K562 (cell line): Measurements from ENCODE around the gene ABHD16A. TPM values are rescaled to one million over a fixed set of nuclear protein-coding genes. Genes with fewer than 3 reads are reported as not detected.

Source experiments
- CBX1 ChIP-seq: sonication (generic); IDR thresholded peaks from 2 replicates; pipeline ENCODE4 v1.6.1; 2016; ENCODE audit warnings: antibody characterized with exemption, low read depth, mild to moderate bottlenecking
- ELK3 ChIP-seq: fragments of 450-650 bp; formaldehyde crosslinking; IDR thresholded peaks from 2 replicates; pipeline ENCODE4 v1.4.0; 2020; ENCODE audit warnings: mild to moderate bottlenecking
- ETV5 ChIP-seq: sonication (generic); formaldehyde crosslinking; IDR thresholded peaks from 2 replicates; pipeline ENCODE4 v1.4.0; 2020; ENCODE audit warnings: low read depth, mild to moderate bottlenecking, missing genetic modification reagents
- HDAC1 ChIP-seq, 2 experiments: fragments of 450-650 bp; IDR thresholded peaks; 2 replicates each; pipeline ENCODE4 v1.6.1; 2016 to 2017; ENCODE audit warnings: inconsistent platforms in 1 of 2, mild to moderate bottlenecking in 1 of 2, moderate library complexity in 1 of 2
- HMBOX1 ChIP-seq: sonication (generic); IDR thresholded peaks from 2 replicates; pipeline ENCODE4 v1.6.1; 2016
- IFI16 ChIP-seq: fragments of 250-450 bp; sonication (Bioruptor Pico); IDR thresholded peaks from 2 replicates; pipeline ENCODE4 v2.1.2; 2022; ENCODE audit warnings: mild to moderate bottlenecking, inconsistent platforms
- KDM2B ChIP-seq: fragments of 250-450 bp; sonication (Bioruptor Pico); IDR thresholded peaks from 2 replicates; pipeline ENCODE4 v1.8.0; 2021; ENCODE audit warnings: mild to moderate bottlenecking, moderate library complexity
- KLF13 ChIP-seq: fragments of 450-650 bp; IDR thresholded peaks from 2 replicates; pipeline ENCODE4 v1.6.1; 2016; ENCODE audit warnings: missing genetic modification characterization, low read depth, mild to moderate bottlenecking, missing compliant biosample characterization, moderate library complexity, borderline replicate concordance
- MAFK ChIP-seq: IDR thresholded peaks from 2 replicates; pipeline ENCODE4 v1.6.1; 2011; ENCODE audit warnings: low read length, improper control_type of control experiment
- MEF2A ChIP-seq: IDR thresholded peaks from 2 replicates; pipeline ENCODE4 v1.6.1; 2011; ENCODE audit warnings: low read depth, mild to moderate bottlenecking, low read length, moderate library complexity; ENCODE audit not compliant: control insufficient read depth
- MEIS2 ChIP-seq: fragments of 450-650 bp; IDR thresholded peaks from 2 replicates; pipeline ENCODE4 v1.6.1; 2014; ENCODE audit warnings: mild to moderate bottlenecking; ENCODE audit not compliant: partially characterized antibody
- NEUROD1 ChIP-seq: fragments of 150-350 bp; IDR thresholded peaks from 2 replicates; pipeline ENCODE4 v1.6.1; 2014; ENCODE audit warnings: borderline replicate concordance, low read length, low read depth; ENCODE audit not compliant: partially characterized antibody
- NFYB ChIP-seq: IDR thresholded peaks from 2 replicates; pipeline ENCODE4 v1.6.1; 2011; ENCODE audit warnings: mild to moderate bottlenecking, moderate library complexity; ENCODE audit not compliant: insufficient read length; ENCODE audit errors: extremely low read depth
- NUFIP1 ChIP-seq: fragments of 450-650 bp; IDR thresholded peaks from 2 replicates; pipeline ENCODE4 v1.6.1; 2018; ENCODE audit not compliant: partially characterized antibody
- PCBP1 ChIP-seq: fragments of 200-400 bp; formaldehyde crosslinking; IDR thresholded peaks from 2 replicates; pipeline ENCODE4 v1.6.1; 2018; ENCODE audit warnings: mild to moderate bottlenecking, low read depth, low read length; ENCODE audit not compliant: poor library complexity, severe bottlenecking
- POLR2AphosphoS2 ChIP-seq: IDR thresholded peaks from 2 replicates; pipeline ENCODE4 v1.6.1; 2012; ENCODE audit warnings: low read length, improper control_type of control experiment
- RBM25 ChIP-seq: fragments of 200-400 bp; formaldehyde crosslinking; IDR thresholded peaks from 2 replicates; pipeline ENCODE4 v1.6.1; 2018; ENCODE audit warnings: low read length, low read depth, moderate library complexity; ENCODE audit not compliant: severe bottlenecking
- ZFP91 ChIP-seq: sonication (generic); formaldehyde crosslinking; IDR thresholded peaks from 2 replicates; pipeline ENCODE4 v1.8.0; 2022; ENCODE audit warnings: mild to moderate bottlenecking, missing genetic modification reagents
- ZNF133 ChIP-seq: fragments of 250-450 bp; sonication (Bioruptor Pico); IDR thresholded peaks from 2 replicates; pipeline ENCODE4 v1.4.0; 2020; ENCODE audit warnings: mild to moderate bottlenecking
- ZNF146 ChIP-seq: IDR thresholded peaks from one replicate; pipeline ENCODE4 v1.6.1; 2018; ENCODE audit warnings: missing compliant biosample characterization; ENCODE audit not compliant: unreplicated experiment
- ZNF239 ChIP-seq: fragments of 250-450 bp; sonication (Bioruptor Pico); IDR thresholded peaks from 2 replicates; pipeline ENCODE4 v1.4.0; 2020; ENCODE audit warnings: mild to moderate bottlenecking
- ZNF274 ChIP-seq: IDR thresholded peaks from 2 replicates; pipeline ENCODE4 v1.6.1; 2011; ENCODE audit warnings: low read depth, mild to moderate bottlenecking, low read length, moderate library complexity, borderline replicate concordance
- ZNF57 ChIP-seq: fragments of 450-650 bp; formaldehyde crosslinking; IDR thresholded peaks from 2 replicates; pipeline ENCODE4 v1.4.0; 2020; ENCODE audit warnings: mild to moderate bottlenecking, moderate library complexity
- ZNF75A ChIP-seq: fragments of 450-650 bp; formaldehyde crosslinking; IDR thresholded peaks from 2 replicates; pipeline ENCODE4 v1.4.0; 2020; ENCODE audit warnings: mild to moderate bottlenecking
- ZNF766 ChIP-seq: fragments of 200-800 bp; sonication (Bioruptor generic); conservative IDR thresholded peaks from 2 replicates; pipeline ENCODE4 v1.6.1; 2016; ENCODE audit warnings: missing genetic modification characterization, missing compliant biosample characterization
- ZNF77 ChIP-seq: fragments of 250-450 bp; sonication (Bioruptor Pico); IDR thresholded peaks from 2 replicates; pipeline ENCODE4 v1.5.0; 2020
- polyA plus RNA-seq, 8 experiments: library from polyadenylated mRNA; depleted of rRNA in 4 of 8; stranded (reverse) in 5 of 8; unstranded in 3 of 8; fragments of >200 nt; fragmentation: Nextera tagmentation in 2 of 8; fragmentation: Illumina TruSeq in 1 of 8; extraction: Ambion mirVana in 2 of 8; extraction: Trizol in 1 of 8; gene quantifications; 2 replicates each; pipeline versions ENCODE4 v1.2.1 to v1.2.3, GENCODE V29; 2011 to 2014; ENCODE audit warnings: inconsistent platforms in 1 of 8, missing spikeins in 1 of 8
- total RNA-seq, 7 experiments: library from RNA; depleted of rRNA in 6 of 7; stranded (reverse); fragments of >200 nt in 6 of 7; fragmentation: Illumina TruSeq in 2 of 7; extraction: Trizol in 2 of 7; gene quantifications; 2 replicates each; pipeline versions ENCODE4 v1.2.1 to v1.2.3, GENCODE V29; 2011 to 2021; ENCODE audit warnings: low replicate concordance in 1 of 7

ABHD16A gene
- total and polyA plus RNA-seq, 9 of the 15 experiments (the other 6 are each of a cell fraction or from before 2014, with no cell fraction given): 25.8 to 120 (median 81.6) TPM

GRCh38 chr6:31725502-31726350 is 22.6 kb upstream of the ABHD16A start (continued):
- no peak for TF ChIP-seq IFI16
- TF ChIP-seq MEF2A: no peak
- TF ChIP-seq POLR2AphosphoS2: no peak
- TF ChIP-seq NUFIP1: peak; percentile 74
- peak; percentile 44; the same call in 1 of the 2 replicates for TF ChIP-seq HMBOX1
- TF ChIP-seq ZNF274: no peak
- peak; percentile 68; the same call in 1 of the 2 replicates for TF ChIP-seq ELK3 (CRISPR knock-in tag)
- no peak for TF ChIP-seq ZNF146 (CRISPR knock-in tag)
- TF ChIP-seq ZNF77 (CRISPR knock-in tag): no peak
- TF ChIP-seq ZNF766 (CRISPR knock-in tag): no peak
- TF ChIP-seq ZNF57 (CRISPR knock-in tag): peak; percentile 82; the same call in 1 of the 2 replicates
- no peak for TF ChIP-seq KLF13 (tag)
- TF ChIP-seq MAFK: no peak
- peak in 1 of 2 experiments; percentile 91; a peak in 2 of 4 replicates for TF ChIP-seq HDAC1 (IDR thresholded peaks at IDR 0.05)
- no peak for TF ChIP-seq NEUROD1
- no peak for TF ChIP-seq RBM25
- no peak for TF ChIP-seq CBX1
- TF ChIP-seq ZNF133 (CRISPR knock-in tag): no peak
- peak; percentile 58; the same call in 1 of the 2 replicates for TF ChIP-seq ZNF75A (CRISPR knock-in tag)
- no peak for TF ChIP-seq KDM2B (CRISPR knock-in tag)
- TF ChIP-seq ZFP91 (CRISPR knock-in tag): no peak
- peak; percentile 67 for TF ChIP-seq ZNF239 (CRISPR knock-in tag)
- no peak for TF ChIP-seq NFYB
- no peak for TF ChIP-seq ETV5 (CRISPR knock-in tag)
- TF ChIP-seq PCBP1: no peak
- no peak for TF ChIP-seq MEIS2
